ENCODE measurements around the gene TRPC3. TPM values are rescaled to one million over a fixed set of nuclear protein-coding genes. Genes with fewer than 3 reads are reported as not detected.
A peak's percentile ranks its signal among the peaks of the same experiment; 100 is the strongest.

TRPC3 gene
- total RNA-seq (10.0 TPM), polyA plus RNA-seq (3.3 TPM)

- H3K27ac ChIP-seq (ENCODE audit: low read depth): peak within 1 kb of the TSS; percentile 92
- under 1% methylated on average over 69 of the region's 69 CpGs for WGBS
- DNase-seq (ENCODE audit: extremely low spot score): no peak
These were observed at the start of gene TRPC3 for GRCh38 chr4:121951521-121952110. TSS of gene TRPC3 (minus strand) at chr4:121952060. CDS start at chr4:121951680, 380 bp downstream.

GRCh38 chr4:122000849-122001248 is 49.0 kb upstream of the TRPC3 start:
- Histone ChIP-seq H3K4me3 (ENCODE audit: low read depth, low read length) (no peak overlapping the region), H3K4me1 (ENCODE audit: insufficient read depth) (no peaks in the 10 kb centered on the region), H3K27ac (ENCODE audit: low read depth) (no peak overlapping the region), H3K36me3 (ENCODE audit: insufficient read depth) (no peaks in the 10 kb centered on the region)
- 49% methylated on average over 4 of the region's 4 CpGs for WGBS
- DNase-seq (ENCODE audit: extremely low spot score): no peak

More at GRCh38 chr4:121951521-121952110, at the start of gene TRPC3:
- peak within 1 kb of the TSS; percentile 88 for H3K4me3 ChIP-seq (ENCODE audit: low read depth, low read length)
- peaks cover 2% of the 10 kb centered on the region for H3K4me1 ChIP-seq (ENCODE audit: insufficient read depth)
- no peaks in the 10 kb centered on the region for H3K36me3 ChIP-seq (ENCODE audit: insufficient read depth)

- H3K27ac ChIP-seq (ENCODE audit: low read depth): no peak overlapping the region
- WGBS: 74% methylated on average over 4 of the region's 4 CpGs
- DNase-seq (ENCODE audit: extremely low spot score): no peak
- H3K4me1 ChIP-seq (ENCODE audit: insufficient read depth): no peaks in the 10 kb centered on the region
- no peaks in the 10 kb centered on the region for H3K36me3 ChIP-seq (ENCODE audit: insufficient read depth)
- H3K4me3 ChIP-seq (ENCODE audit: low read depth, low read length): no peak overlapping the region
These were observed 46.2 kb upstream of the TRPC3 start for GRCh38 chr4:121998024-121998423.

- no peak for DNase-seq (ENCODE audit: extremely low spot score)
- no peak overlapping the region for H3K27ac ChIP-seq (ENCODE audit: low read depth)
- H3K36me3 ChIP-seq (ENCODE audit: insufficient read depth): no peaks in the 10 kb centered on the region
- no peaks in the 10 kb centered on the region for H3K4me1 ChIP-seq (ENCODE audit: insufficient read depth)
- 79% methylated on average over 3 of the region's 3 CpGs for WGBS
- H3K4me3 ChIP-seq (ENCODE audit: low read depth, low read length): no peak overlapping the region
These were observed 44.1 kb upstream of the TRPC3 start for GRCh38 chr4:121995790-121996537.

- no peak overlapping the region for H3K4me3 ChIP-seq (ENCODE audit: low read depth, low read length)
- no peak for DNase-seq (ENCODE audit: extremely low spot score)
- no peak overlapping the region for H3K27ac ChIP-seq (ENCODE audit: low read depth)
- H3K36me3 ChIP-seq (ENCODE audit: insufficient read depth): no peaks in the 10 kb centered on the region
- H3K4me1 ChIP-seq (ENCODE audit: insufficient read depth): no peaks in the 10 kb centered on the region
These were observed 40.1 kb upstream of the TRPC3 start for GRCh38 chr4:121991968-121992367.

DNA sequence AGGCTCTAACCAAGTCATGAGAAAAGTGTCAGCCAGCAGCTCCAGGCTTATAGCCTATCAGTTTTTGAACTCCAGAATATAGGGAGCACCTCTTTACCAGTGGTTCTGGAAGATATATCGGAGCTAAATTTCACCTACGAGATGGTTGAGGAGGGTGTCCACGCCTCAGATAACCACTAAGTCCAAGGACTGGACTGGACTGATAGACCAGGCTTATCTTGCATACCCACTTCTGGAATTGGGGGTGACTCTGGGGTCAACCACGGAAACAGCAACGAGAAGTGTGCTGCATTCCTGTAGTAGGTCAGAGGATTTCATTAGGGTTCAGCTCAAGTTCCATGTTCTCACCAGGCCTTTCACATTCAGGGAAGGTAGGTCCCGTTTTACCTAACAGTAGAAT is 38.6 kb upstream of the TRPC3 start:
- Histone ChIP-seq H3K27ac (ENCODE audit: low read depth) (no peak overlapping the region), H3K36me3 (ENCODE audit: insufficient read depth) (no peaks in the 10 kb centered on the region), H3K4me1 (ENCODE audit: insufficient read depth) (no peaks in the 10 kb centered on the region), H3K4me3 (ENCODE audit: low read depth, low read length) (no peak overlapping the region)
- DNase-seq (ENCODE audit: extremely low spot score): no peak
- 73% methylated on average over 6 of the region's 6 CpGs for WGBS

DNA sequence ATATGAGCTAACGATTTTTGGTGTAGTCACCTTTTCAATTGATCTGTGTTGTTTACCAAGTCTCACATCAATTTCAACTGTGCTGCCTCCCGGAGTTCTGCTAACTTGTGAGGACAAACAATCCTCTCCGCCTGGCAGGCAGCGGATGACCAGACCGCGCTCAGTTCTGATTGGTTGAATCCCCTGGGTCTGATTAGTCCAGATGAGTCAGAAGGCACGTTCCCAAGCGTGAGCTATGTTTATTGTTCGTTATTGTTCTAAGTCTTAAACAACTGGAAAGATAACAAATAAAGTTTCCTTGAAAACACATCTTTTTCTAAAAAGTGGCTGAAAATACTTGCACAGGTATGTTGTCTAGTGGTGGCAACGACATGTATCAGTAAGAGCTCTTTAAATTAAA is 37.9 kb upstream of the TRPC3 start:
- DNase-seq (ENCODE audit: extremely low spot score): no peak
- no peak overlapping the region for H3K4me3 ChIP-seq (ENCODE audit: low read depth, low read length)
- H3K4me1 ChIP-seq (ENCODE audit: insufficient read depth): no peaks in the 10 kb centered on the region
- H3K36me3 ChIP-seq (ENCODE audit: insufficient read depth): no peaks in the 10 kb centered on the region
- no peak overlapping the region for H3K27ac ChIP-seq (ENCODE audit: low read depth)
- WGBS: 57% methylated on average over 10 of the region's 10 CpGs

DNA sequence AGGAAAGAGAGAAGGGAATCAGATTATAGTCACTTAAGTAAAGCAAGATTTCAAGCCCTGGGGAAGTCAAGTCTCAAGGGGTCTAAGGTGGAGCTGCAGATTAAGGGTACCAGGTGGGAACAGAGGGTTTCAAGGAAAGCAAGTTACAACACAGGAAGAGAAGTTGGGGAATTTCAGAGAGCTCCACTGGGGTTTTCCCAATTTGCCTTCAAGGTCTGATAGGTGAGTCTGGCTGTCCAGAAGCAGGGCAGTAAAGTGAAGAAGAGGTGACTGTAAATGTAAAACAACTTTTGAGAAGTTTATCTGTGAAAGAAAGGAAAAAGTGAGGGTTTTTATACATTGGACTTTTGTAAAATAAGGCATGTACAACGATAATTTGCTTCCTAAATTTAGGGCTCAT is 37.1 kb upstream of the TRPC3 start:
- H3K27ac ChIP-seq (ENCODE audit: low read depth): no peak overlapping the region
- H3K36me3 ChIP-seq (ENCODE audit: insufficient read depth): no peaks in the 10 kb centered on the region
- no peak overlapping the region for H3K4me3 ChIP-seq (ENCODE audit: low read depth, low read length)
- 83% methylated on average over 1 of the region's 1 CpG for WGBS
- DNase-seq (ENCODE audit: extremely low spot score): no peak
- H3K4me1 ChIP-seq (ENCODE audit: insufficient read depth): no peaks in the 10 kb centered on the region

DNA sequence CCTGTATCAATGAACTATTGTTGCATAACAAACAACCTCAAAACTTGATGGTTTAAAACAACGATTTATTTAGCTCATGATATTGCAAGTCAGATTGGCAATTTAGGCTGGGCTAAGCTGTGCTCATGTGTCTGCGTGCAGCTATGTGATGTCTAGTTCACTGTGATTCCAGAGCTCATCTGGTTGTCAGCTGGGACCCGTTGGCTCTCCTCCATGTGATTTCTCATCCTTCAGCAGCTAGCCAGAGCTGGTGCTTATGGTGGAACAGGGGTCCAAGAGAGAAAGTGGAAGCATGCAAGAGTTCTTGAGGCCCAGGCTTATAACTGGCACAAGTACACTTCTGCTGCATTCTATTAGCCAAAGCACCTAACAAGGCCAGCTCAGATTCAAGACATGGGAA is 28.8 kb upstream of the TRPC3 start:
- WGBS: 51% methylated on average over 3 of the region's 3 CpGs
- Histone ChIP-seq H3K27ac (ENCODE audit: low read depth) (no peak overlapping the region), H3K4me1 (ENCODE audit: insufficient read depth) (no peaks in the 10 kb centered on the region), H3K36me3 (ENCODE audit: insufficient read depth) (no peaks in the 10 kb centered on the region), H3K4me3 (ENCODE audit: low read depth, low read length) (no peak overlapping the region)
- no peak for DNase-seq (ENCODE audit: extremely low spot score)

GRCh38 chr4:121978172-121978516 is 26.3 kb upstream of the TRPC3 start:
- H3K4me1 ChIP-seq (ENCODE audit: insufficient read depth): no peaks in the 10 kb centered on the region
- DNase-seq (ENCODE audit: extremely low spot score): no peak
- H3K4me3 ChIP-seq (ENCODE audit: low read depth, low read length): no peak overlapping the region
- H3K27ac ChIP-seq (ENCODE audit: low read depth): no peak overlapping the region
- WGBS: 92% methylated on average over 2 of the region's 2 CpGs
- no peaks in the 10 kb centered on the region for H3K36me3 ChIP-seq (ENCODE audit: insufficient read depth)

GRCh38 chr4:121977251-121978171 is 25.7 kb upstream of the TRPC3 start:
- no peaks in the 10 kb centered on the region for H3K4me1 ChIP-seq (ENCODE audit: insufficient read depth)
- DNase-seq (ENCODE audit: extremely low spot score): no peak
- H3K36me3 ChIP-seq (ENCODE audit: insufficient read depth): no peaks in the 10 kb centered on the region
- no peak overlapping the region for H3K4me3 ChIP-seq (ENCODE audit: low read depth, low read length)
- 61% methylated on average over 9 of the region's 9 CpGs for WGBS
- H3K27ac ChIP-seq (ENCODE audit: low read depth): no peak overlapping the region

- no peak for DNase-seq (ENCODE audit: extremely low spot score)
- 74% methylated on average over 2 of the region's 2 CpGs for WGBS
- no peak overlapping the region for H3K4me3 ChIP-seq (ENCODE audit: low read depth, low read length)
- no peak overlapping the region for H3K27ac ChIP-seq (ENCODE audit: low read depth)
- H3K36me3 ChIP-seq (ENCODE audit: insufficient read depth): no peaks in the 10 kb centered on the region
- H3K4me1 ChIP-seq (ENCODE audit: insufficient read depth): no peaks in the 10 kb centered on the region
These were observed 23.9 kb upstream of the TRPC3 start for GRCh38 chr4:121975784-121976183.

DNA sequence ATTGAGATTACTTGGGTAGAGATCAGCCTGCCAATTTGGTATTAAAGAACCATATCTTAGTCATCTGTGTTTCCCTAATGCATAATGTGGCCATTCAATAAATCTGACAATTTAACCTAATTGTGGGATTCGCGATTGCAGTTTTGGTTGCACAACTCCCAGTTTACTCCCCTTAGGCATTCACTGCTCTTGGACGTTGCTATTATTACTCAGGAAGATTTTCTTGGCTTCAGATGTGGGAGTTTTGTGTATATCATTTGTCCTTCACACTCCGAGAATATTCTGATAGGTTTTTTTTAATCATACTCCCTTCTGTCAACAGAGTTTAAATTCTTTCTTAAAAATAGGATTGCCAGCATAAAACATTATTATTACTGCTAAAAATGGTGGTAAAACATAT is 22.0 kb upstream of the TRPC3 start:
- Histone ChIP-seq H3K4me1 (ENCODE audit: insufficient read depth) (no peaks in the 10 kb centered on the region), H3K27ac (ENCODE audit: low read depth) (no peak overlapping the region), H3K4me3 (ENCODE audit: low read depth, low read length) (no peak overlapping the region), H3K36me3 (ENCODE audit: insufficient read depth) (no peaks in the 10 kb centered on the region)
- 77% methylated on average over 4 of the region's 4 CpGs for WGBS
- no peak for DNase-seq (ENCODE audit: extremely low spot score)

- H3K27ac ChIP-seq (ENCODE audit: low read depth): no peak overlapping the region
- 73% methylated on average over 1 of the region's 1 CpG for WGBS
- no peaks in the 10 kb centered on the region for H3K36me3 ChIP-seq (ENCODE audit: insufficient read depth)
- H3K4me1 ChIP-seq (ENCODE audit: insufficient read depth): no peaks in the 10 kb centered on the region
- DNase-seq (ENCODE audit: extremely low spot score): no peak
- no peak overlapping the region for H3K4me3 ChIP-seq (ENCODE audit: low read depth, low read length)
These were observed 17.0 kb upstream of the TRPC3 start for GRCh38 chr4:121968859-121969258.

Measured in urinary bladder (tissue), 4 donors.